OCI-LY7 (cell line): Measurements from ENCODE around the gene MCCC1. TPM values are rescaled to one million over a fixed set of nuclear protein-coding genes. Genes with fewer than 3 reads are reported as not detected.

Experiments used
- BruUV-seq: library from RNA; stranded (reverse); fragments of 400-500 nt; replicated peaks from 2 replicates; lab custom pipeline; 2021; lab: Mats Ljungman, UMichigan
- CTCF ChIA-PET: fragments of 300-600 bp; sonication (Branson Sonifier 250); formaldehyde crosslinking; loops from one replicate; lab custom pipeline; 2022; ENCODE audit warnings: antibody characterized with exemption; ENCODE audit not compliant: unreplicated experiment; lab: Charles Lee
- POLR2A ChIA-PET: fragments of 300-600 bp; sonication (Branson Sonifier 250); formaldehyde crosslinking; loops from one replicate; lab custom pipeline; 2022; ENCODE audit warnings: antibody characterized with exemption; lab: Charles Lee
- DNase-seq: peaks from one replicate; pipeline ENCODE4 v3.0.0-alpha.2; 2015; ENCODE audit warnings: low spot score
- H2AFZ ChIP-seq: fragments of 200-600 bp; sonication (generic), shearing (Covaris generic); 2 replicates; pipeline ENCODE4 v1.6.1; 2014; ENCODE audit warnings: mild to moderate bottlenecking, antibody characterized with exemption, low read length, moderate library complexity
- H3K27ac ChIP-seq: fragments of 200-600 bp; sonication (generic); 2 replicates; pipeline ENCODE4 v1.5.1; 2014; ENCODE audit warnings: mixed run types, low read depth, mild to moderate bottlenecking, moderate library complexity, low read length, inconsistent platforms; ENCODE audit not compliant: poor library complexity, severe bottlenecking
- H3K36me3 ChIP-seq: fragments of 200-600 bp; sonication (generic); 2 replicates; pipeline ENCODE4 v1.6.1; 2014; ENCODE audit warnings: mild to moderate bottlenecking, antibody characterized with exemption, low read length, moderate library complexity, mixed read lengths; ENCODE audit not compliant: insufficient read depth
- H3K4me1 ChIP-seq: fragments of 200-600 bp; sonication (generic); 2 replicates; pipeline ENCODE4 v1.5.1; 2014; ENCODE audit warnings: mild to moderate bottlenecking, low read length; ENCODE audit not compliant: insufficient read depth, poor library complexity, severe bottlenecking
- H3K4me2 ChIP-seq: fragments of 200-600 bp; sonication (generic); 2 replicates; pipeline ENCODE4 v1.6.1; 2014; ENCODE audit warnings: mild to moderate bottlenecking, low read length
- H3K4me3 ChIP-seq: fragments of 200-600 bp; sonication (generic); 2 replicates; pipeline ENCODE4 v1.5.1; 2014; ENCODE audit warnings: mild to moderate bottlenecking, low read depth, low read length; ENCODE audit not compliant: poor library complexity, severe bottlenecking
- H3K79me2 ChIP-seq: fragments of 200-600 bp; sonication (generic); 2 replicates; pipeline ENCODE4 v1.6.1; 2016; ENCODE audit warnings: low read depth, mild to moderate bottlenecking, low read length, moderate library complexity, mixed read lengths; ENCODE audit not compliant: insufficient read depth
- H3K9me2 ChIP-seq: fragments of 200-600 bp; sonication (generic); 2 replicates; pipeline ENCODE4 v1.6.1; 2016; ENCODE audit warnings: mild to moderate bottlenecking, low read length, mixed read lengths; ENCODE audit not compliant: insufficient read depth
- H3K9me3 ChIP-seq: fragments of 200-600 bp; sonication (generic); 2 replicates; pipeline ENCODE4 v1.6.1; 2014; ENCODE audit warnings: mild to moderate bottlenecking, mixed run types, low read length, mixed read lengths
- H4K20me1 ChIP-seq: fragments of 200-600 bp; sonication (generic); 2 replicates; pipeline ENCODE4 v1.6.1; 2014; ENCODE audit warnings: mild to moderate bottlenecking, antibody characterized with exemption, low read length, moderate library complexity, mixed read lengths; ENCODE audit not compliant: insufficient read depth
- CTCF ChIP-seq: fragments of 200-600 bp; sonication (generic); conservative IDR thresholded peaks from 2 replicates; pipeline ENCODE4 v1.5.1; 2014; ENCODE audit warnings: mild to moderate bottlenecking, antibody characterized with exemption, low read length, moderate library complexity, mixed read lengths
- EZH2phosphoT487 ChIP-seq: fragments of 200-600 bp; sonication (generic); IDR thresholded peaks from 2 replicates; pipeline ENCODE4 v1.6.1; 2018; ENCODE audit warnings: low read depth, borderline replicate concordance, mild to moderate bottlenecking, mixed run types, antibody characterized with exemption, low read length, moderate library complexity, mixed read lengths
- intact Hi-C: fragments of 100-400 bp; cut with micrococcal nuclease; formaldehyde crosslinking; loops from one replicate; pipeline ENCODE4 v1.10.0; 2022; ENCODE audit not compliant: unreplicated experiment
- total RNA-seq, 2 experiments: library from RNA; depleted of rRNA in 1 of 2; stranded (reverse); fragments of >200 nt in 1 of 2; shearing (Covaris generic) in 1 of 2; gene quantifications; 2 replicates each; pipeline ENCODE4 v1.2.3, GENCODE V29; 2014 to 2022

The MCCC1 gene
- total RNA-seq, 2 experiments from 2014 or later, result 29.9 to 57.5 TPM

- intact Hi-C loops, result no loop called here
- BruUV-seq, result no TSS peak
- H3K4me3 ChIP-seq, result peak overlapping the region; percentile 14
- peak; percentile 56 for DNase-seq
- peaks cover 32% of the 10 kb centered on the region for H3K4me1 ChIP-seq
- H3K9me2 ChIP-seq, result no peaks in the 10 kb centered on the region
- H3K36me3 ChIP-seq, result peaks cover 29% of the 10 kb centered on the region
- no peak for TF ChIP-seq CTCF
- no peak for TF ChIP-seq EZH2phosphoT487
- H4K20me1 ChIP-seq, result peaks cover 10% of the 10 kb centered on the region
- ChIA-PET POLR2A (no interaction called here), CTCF (no interaction called here)
- peak overlapping the region; percentile 44 for H3K4me2 ChIP-seq
- H3K79me2 ChIP-seq, result peaks cover 79% of the 10 kb centered on the region
- peak overlapping the region; percentile 12 for H3K27ac ChIP-seq
- no peak overlapping the region for H2AFZ ChIP-seq
- no peaks in the 10 kb centered on the region for H3K9me3 ChIP-seq
Observed at GRCh38 chr3:182967218-182968204, 131.8 kb downstream of the MCCC1 start.

GRCh38 chr3:182965861-182966366, 133.4 kb downstream of the MCCC1 start:
- peaks cover 24% of the 10 kb centered on the region for H3K4me1 ChIP-seq
- CTCF ChIA-PET, result no interaction called here
- no peak overlapping the region for H3K4me2 ChIP-seq
- no TSS peak for BruUV-seq
- peaks cover 6% of the 10 kb centered on the region for H4K20me1 ChIP-seq
- H2AFZ ChIP-seq, result no peak overlapping the region
- H3K9me2 ChIP-seq, result no peaks in the 10 kb centered on the region
- intact Hi-C loops, result no loop called here
- H3K9me3 ChIP-seq, result no peaks in the 10 kb centered on the region
- POLR2A ChIA-PET, result interaction anchor here (0.5 to 0.7 kb wide), 3 partner anchors 10 to 1041 kb away, joined by 3 to 5 read pairs (median 3); no protein-coding TSS in a partner anchor
- TF ChIP-seq EZH2phosphoT487 (no peak), CTCF (no peak)
- H3K27ac ChIP-seq, result no peak overlapping the region
- H3K4me3 ChIP-seq, result no peak overlapping the region
- H3K79me2 ChIP-seq, result peaks cover 63% of the 10 kb centered on the region
- H3K36me3 ChIP-seq, result peaks cover 43% of the 10 kb centered on the region
- DNase-seq, result no peak

Other genes with a start within 250 kb of the MCCC1 start
- gene DCUN1D1, start 119.0 kb downstream of the MCCC1 start, total RNA-seq (2014; rRNA removed; shearing (Covaris generic)), result 12.7 and 19.4 TPM in 2 replicates
- gene DCUN1D1, start 119.0 kb downstream of the MCCC1 start, total RNA-seq (2022), result 43.9 and 44.0 TPM in 2 replicates
- gene LAMP3, start 63.2 kb upstream of the MCCC1 start, total RNA-seq (2014; rRNA removed; shearing (Covaris generic)), result not detected in 2 replicates
- gene LAMP3, start 63.2 kb upstream of the MCCC1 start, total RNA-seq (2022), result not detected in 2 replicates
- not detected in 2 replicates for gene B3GNT5, start 153.8 kb upstream of the MCCC1 start, total RNA-seq (2014; rRNA removed; shearing (Covaris generic))
- gene B3GNT5, start 153.8 kb upstream of the MCCC1 start, total RNA-seq (2022), result 0.11 TPM in 1 of 2 replicates, not detected in the other